ENCODE data around the gene MAD1L1. TPM values are rescaled to one million over a fixed set of nuclear protein-coding genes. Genes with fewer than 3 reads are reported as not detected.

Gene MAD1L1
- total and polyA plus RNA-seq, 2 of the 8 experiments (the other 6 are each of a cell fraction or from before 2014, with no cell fraction given): 40.4 to 44.6 TPM

DNA sequence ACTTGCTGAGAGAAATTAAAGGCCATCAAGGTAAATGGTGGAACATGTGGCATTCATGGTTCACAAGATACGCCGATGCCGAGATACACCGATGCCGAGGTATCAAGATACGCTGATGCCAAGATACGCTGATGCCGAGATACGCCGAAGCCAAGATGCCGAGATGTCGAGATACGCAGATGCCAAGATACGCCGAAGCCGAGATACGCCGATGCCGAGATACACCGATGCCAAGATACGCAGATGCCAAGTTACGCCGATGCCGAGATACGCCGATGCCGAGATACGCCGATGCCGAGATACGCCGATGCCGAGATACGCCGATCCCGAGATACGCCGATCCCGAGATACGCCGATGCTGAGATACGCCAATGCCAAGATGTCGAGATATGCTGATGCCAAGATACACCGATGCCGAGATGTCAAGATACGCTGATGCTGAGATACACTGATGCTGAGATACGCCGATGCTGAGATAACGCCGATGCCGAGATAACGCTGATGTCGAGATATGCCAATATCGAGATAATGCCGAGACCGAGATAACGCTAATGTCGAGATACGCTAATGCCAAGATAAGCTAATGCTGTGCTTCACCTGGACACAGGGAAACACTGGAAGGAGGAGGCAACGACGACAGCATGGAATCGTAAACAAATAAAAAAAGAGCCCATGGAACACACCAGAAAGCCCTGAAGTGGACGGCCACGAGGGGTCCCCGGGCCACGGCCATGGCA lies 172.6 kb downstream of the MAD1L1 start:
- Histone ChIP-seq H4K8ac (ENCODE audit: extremely low read depth, insufficient read depth, low read length) (no peak overlapping the region; the same call in 1 of the 2 replicates), H3K23ac (ENCODE audit: insufficient read length) (no peak overlapping the region), H3K9ac (replicated peaks in 1 of 4; ENCODE audit: extremely low read depth in 1 of 4, low read depth in 3 of 4, low read length in 3 of 4) (no peak overlapping the region), H3K79me2 (ENCODE audit: control insufficient read depth in 1 of 2, insufficient read depth in 2 of 2, low read length in 2 of 2) (no peaks in the 10 kb centered on the region; a peak in 1 of 4 replicates), H2BK120ac (replicated peaks; ENCODE audit: low read depth, low read length) (no peak overlapping the region), H3K18ac (ENCODE audit: extremely low read depth, low read length) (no peak overlapping the region), H3K23me2 (ENCODE audit: low read depth, low read length) (no peaks in the 10 kb centered on the region), H3K56ac (replicated peaks; ENCODE audit: insufficient read length, low read depth, low read length) (no peak overlapping the region), H3K27ac (ENCODE audit: low read depth, low read length) (no peak overlapping the region), H4K20me1 (replicated peaks in 1 of 2; ENCODE audit: control insufficient read depth in 1 of 2, insufficient read depth in 2 of 2, low read length in 2 of 2) (no peaks in the 10 kb centered on the region), H2BK15ac (ENCODE audit: low read length) (no peak overlapping the region), H3K27me3 (replicated peaks in 1 of 4; ENCODE audit: control insufficient read depth in 3 of 4, extremely low read depth in 1 of 4, insufficient read depth in 3 of 4, low read length in 3 of 4) (no peaks in the 10 kb centered on the region), H2BK20ac (ENCODE audit: low read length) (no peak overlapping the region), H2AK5ac (ENCODE audit: low read depth, low read length) (no peak overlapping the region), H2AFZ (ENCODE audit: low read length) (no peak overlapping the region), H3K14ac (ENCODE audit: insufficient read length) (no peak overlapping the region), H4K91ac (replicated peaks; ENCODE audit: insufficient read length, low read length) (no peak overlapping the region), H2BK12ac (ENCODE audit: low read depth, low read length) (no peak overlapping the region), H3K4me2 (ENCODE audit: insufficient read depth in 1 of 2, low read depth in 2 of 2, low read length in 2 of 2) (no peak overlapping the region), H3K4me1 (replicated peaks in 1 of 4; ENCODE audit: control insufficient read depth in 3 of 4, insufficient read depth in 4 of 4, low read length in 3 of 4) (no peaks in the 10 kb centered on the region; a peak in 1 of 7 replicates), H3K36me3 (ENCODE audit: control insufficient read depth in 2 of 4, insufficient read depth in 4 of 4, low read length in 3 of 4) (peaks cover 0 to 11% (median 4%) of the 10 kb centered on the region in 4 experiments; a peak in 4 of 8 replicates), H3K4me3 (ENCODE audit: extremely low read depth in 1 of 4, insufficient read depth in 2 of 4, low read depth in 3 of 4, low read length in 4 of 4) (no peak overlapping the region), H2BK5ac (ENCODE audit: low read depth, low read length) (no peak overlapping the region), H4K5ac (ENCODE audit: insufficient read length, low read depth, low read length) (no peak overlapping the region), H3K79me1 (ENCODE audit: low read depth, low read length) (no peaks in the 10 kb centered on the region; the same call in 1 of the 2 replicates), H3K9me3 (ENCODE audit: insufficient read depth in 2 of 2, low read depth in 1 of 2, low read length in 1 of 2) (peaks cover 15 to 20% of the 10 kb centered on the region in 2 experiments), H3K4ac (replicated peaks; ENCODE audit: insufficient read length, low read depth, low read length) (no peak overlapping the region)
- WGBS, 2 experiments (ENCODE audit: extremely low coverage in 1 of 2, insufficient coverage in 1 of 2, insufficient read length in 1 of 2, insufficient replicate concordance in 2 of 2, low coverage in 1 of 2, low lambda C conversion rate in 2 of 2, missing lambda C conversion rate in 1 of 2): 95% methylated on average over 66 of the region's 66 CpGs; no CpG with 5 or more reads in 1 of the 2 experiments
- DNase-seq (ENCODE audit: low read depth in 1 of 2, low spot score in 2 of 2): no peak
- FAIRE-seq: no peak
- ChIA-PET POLR2A (ENCODE audit: partially characterized antibody) (no interaction called here), CTCF (ENCODE audit: partially characterized antibody) (interaction anchor here (0.6 kb wide), 1 partner anchor 628 kb away, joined by 4 read pairs; no protein-coding TSS in a partner anchor)
- TF ChIP-seq POLR2A (IDR thresholded peaks at IDR 0.05; ENCODE audit: control extremely low read depth in 1 of 2, low read depth in 2 of 2, low read length in 2 of 2) (no peak), BRCA1 (IDR thresholded peaks at IDR 0.05; ENCODE audit: low read depth, low read length) (no peak), TBP (IDR thresholded peaks at IDR 0.05; ENCODE audit: low read depth, low read length) (no peak), TCF12 (IDR thresholded peaks at IDR 0.05; ENCODE audit: low read depth, low read length) (no peak), RBBP5 (IDR thresholded peaks at IDR 0.05; ENCODE audit: borderline replicate concordance, low read depth, low read length) (no peak), CREB1 (IDR thresholded peaks at IDR 0.05) (no peak), HDAC6 (IDR thresholded peaks at IDR 0.05; ENCODE audit: low read depth, low read length) (no peak), BACH1 (IDR thresholded peaks at IDR 0.05; ENCODE audit: low read length) (no peak), SP4 (IDR thresholded peaks at IDR 0.05; ENCODE audit: low read length) (no peak), SUZ12 (IDR thresholded peaks at IDR 0.05; ENCODE audit: low read length) (no peak), SIRT6 (IDR thresholded peaks at IDR 0.05; ENCODE audit: low read length) (no peak)
- TF ChIP-seq, protein P1, sequence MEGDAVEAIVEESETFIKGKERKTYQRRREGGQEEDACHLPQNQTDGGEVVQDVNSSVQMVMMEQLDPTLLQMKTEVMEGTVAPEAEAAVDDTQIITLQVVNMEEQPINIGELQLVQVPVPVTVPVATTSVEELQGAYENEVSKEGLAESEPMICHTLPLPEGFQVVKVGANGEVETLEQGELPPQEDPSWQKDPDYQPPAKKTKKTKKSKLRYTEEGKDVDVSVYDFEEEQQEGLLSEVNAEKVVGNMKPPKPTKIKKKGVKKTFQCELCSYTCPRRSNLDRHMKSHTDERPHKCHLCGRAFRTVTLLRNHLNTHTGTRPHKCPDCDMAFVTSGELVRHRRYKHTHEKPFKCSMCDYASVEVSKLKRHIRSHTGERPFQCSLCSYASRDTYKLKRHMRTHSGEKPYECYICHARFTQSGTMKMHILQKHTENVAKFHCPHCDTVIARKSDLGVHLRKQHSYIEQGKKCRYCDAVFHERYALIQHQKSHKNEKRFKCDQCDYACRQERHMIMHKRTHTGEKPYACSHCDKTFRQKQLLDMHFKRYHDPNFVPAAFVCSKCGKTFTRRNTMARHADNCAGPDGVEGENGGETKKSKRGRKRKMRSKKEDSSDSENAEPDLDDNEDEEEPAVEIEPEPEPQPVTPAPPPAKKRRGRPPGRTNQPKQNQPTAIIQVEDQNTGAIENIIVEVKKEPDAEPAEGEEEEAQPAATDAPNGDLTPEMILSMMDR (IDR thresholded peaks at IDR 0.05; ENCODE audit: control extremely low read depth in 1 of 3, insufficient read depth in 1 of 3, low read depth in 1 of 3, low read length in 3 of 3): no peak
